Measurements from ENCODE around the gene VWA3B.

- TF ChIP-seq, protein P1, sequence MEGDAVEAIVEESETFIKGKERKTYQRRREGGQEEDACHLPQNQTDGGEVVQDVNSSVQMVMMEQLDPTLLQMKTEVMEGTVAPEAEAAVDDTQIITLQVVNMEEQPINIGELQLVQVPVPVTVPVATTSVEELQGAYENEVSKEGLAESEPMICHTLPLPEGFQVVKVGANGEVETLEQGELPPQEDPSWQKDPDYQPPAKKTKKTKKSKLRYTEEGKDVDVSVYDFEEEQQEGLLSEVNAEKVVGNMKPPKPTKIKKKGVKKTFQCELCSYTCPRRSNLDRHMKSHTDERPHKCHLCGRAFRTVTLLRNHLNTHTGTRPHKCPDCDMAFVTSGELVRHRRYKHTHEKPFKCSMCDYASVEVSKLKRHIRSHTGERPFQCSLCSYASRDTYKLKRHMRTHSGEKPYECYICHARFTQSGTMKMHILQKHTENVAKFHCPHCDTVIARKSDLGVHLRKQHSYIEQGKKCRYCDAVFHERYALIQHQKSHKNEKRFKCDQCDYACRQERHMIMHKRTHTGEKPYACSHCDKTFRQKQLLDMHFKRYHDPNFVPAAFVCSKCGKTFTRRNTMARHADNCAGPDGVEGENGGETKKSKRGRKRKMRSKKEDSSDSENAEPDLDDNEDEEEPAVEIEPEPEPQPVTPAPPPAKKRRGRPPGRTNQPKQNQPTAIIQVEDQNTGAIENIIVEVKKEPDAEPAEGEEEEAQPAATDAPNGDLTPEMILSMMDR (IDR thresholded peaks at IDR 0.05; ENCODE audit: poor library complexity), result no peak
- TF ChIP-seq EZH2 (IDR thresholded peaks at IDR 0.05; ENCODE audit: borderline replicate concordance), result no peak
Observed at GRCh38 chr2:98329549-98329948, 242.6 kb downstream of the VWA3B start.
